IMR-90 (cell line): ENCODE results near the gene PRPF40A. TPM values are rescaled to one million over a fixed set of nuclear protein-coding genes. Genes with fewer than 3 reads are reported as not detected.

ENCODE experiments used
- ATAC-seq: fragments of 200-7000 bp; cut with Tn5 transposase; 2 replicates; pipeline ENCODE4 v1.9.1; 2020; ENCODE audit warnings: low read depth, mild to moderate bottlenecking, moderate library complexity
- BruUV-seq: library from RNA; stranded (reverse); fragments of 400-500 nt; replicated peaks from 2 replicates; lab custom pipeline; 2021; lab: Mats Ljungman, UMichigan
- CTCF ChIA-PET: fragments of 300-600 bp; formaldehyde crosslinking; extraction: SDS; loops from one replicate; lab custom pipeline; 2021; ENCODE audit warnings: antibody characterized with exemption; lab: Yijun Ruan, JAX
- POLR2A ChIA-PET: fragments of 300-600 bp; sonication (Branson Sonifier 250); formaldehyde crosslinking; loops from one replicate; lab custom pipeline; 2022; ENCODE audit warnings: antibody characterized with exemption; ENCODE audit not compliant: unreplicated experiment; lab: Charles Lee
- DNase-seq: peaks from one replicate; pipeline ENCODE4 v3.0.0; 2013
- H2AFZ ChIP-seq: replicated peaks from 2 replicates; pipeline ENCODE3; 2013; ENCODE audit warnings: low read length, mild to moderate bottlenecking; ENCODE audit not compliant: poor library complexity
- H2AK5ac ChIP-seq: 2 replicates; pipeline ENCODE4 v1.6.1; 2013; ENCODE audit warnings: low read depth, low read length, inconsistent platforms
- H2AK9ac ChIP-seq: replicated peaks from 2 replicates; pipeline ENCODE3; 2013; ENCODE audit warnings: mild to moderate bottlenecking, low read depth, low read length, moderate library complexity; ENCODE audit not compliant: poor library complexity
- H2BK120ac ChIP-seq: 2 replicates; pipeline ENCODE4 v1.6.1; 2013; ENCODE audit warnings: low read depth, low read length, inconsistent platforms
- H2BK15ac ChIP-seq: 3 replicates; pipeline ENCODE4 v1.6.1; 2013; ENCODE audit warnings: low read depth, low read length, inconsistent platforms
- H2BK20ac ChIP-seq: 2 replicates; pipeline ENCODE4 v1.6.1; 2013; ENCODE audit warnings: low read depth, mild to moderate bottlenecking, inconsistent platforms, low read length, moderate library complexity
- H2BK5ac ChIP-seq: 2 replicates; pipeline ENCODE4 v1.6.1; 2013; ENCODE audit warnings: mild to moderate bottlenecking, low read depth, low read length, inconsistent platforms; ENCODE audit not compliant: poor library complexity, severe bottlenecking
- H3K14ac ChIP-seq: replicated peaks from 2 replicates; pipeline ENCODE4 v1.6.1; 2013; ENCODE audit warnings: low read depth, low read length, inconsistent platforms
- H3K18ac ChIP-seq: 2 replicates; pipeline ENCODE4 v1.6.1; 2013; ENCODE audit warnings: low read depth, low read length, control low read depth
- H3K23ac ChIP-seq: 2 replicates; pipeline ENCODE4 v1.6.1; 2013; ENCODE audit warnings: low read depth, low read length, inconsistent platforms
- H3K27ac ChIP-seq: 2 replicates; pipeline ENCODE4 v1.5.1; 2013; ENCODE audit warnings: mild to moderate bottlenecking, control low read depth, low read length; ENCODE audit not compliant: insufficient read depth
- H3K27me3 ChIP-seq: 2 replicates; pipeline ENCODE4 v1.6.1; 2013; ENCODE audit warnings: low read length; ENCODE audit not compliant: control insufficient read depth, insufficient read depth
- H3K36me3 ChIP-seq: 2 replicates; pipeline ENCODE4 v1.6.1; 2013; ENCODE audit warnings: low read length, mixed read lengths; ENCODE audit not compliant: control insufficient read depth, insufficient read depth
- H3K4ac ChIP-seq: 2 replicates; pipeline ENCODE4 v1.6.1; 2013; ENCODE audit warnings: low read depth, low read length, inconsistent platforms
- H3K4me1 ChIP-seq: 2 replicates; pipeline ENCODE4 v1.6.1; 2013; ENCODE audit warnings: low read length, mixed read lengths; ENCODE audit not compliant: control insufficient read depth, insufficient read depth
- H3K4me2 ChIP-seq: 2 replicates; pipeline ENCODE4 v1.6.1; 2013; ENCODE audit warnings: low read depth, mild to moderate bottlenecking, control low read depth, low read length, moderate library complexity
- H3K4me3 ChIP-seq: 2 replicates; pipeline ENCODE4 v1.5.1; 2013; ENCODE audit warnings: low read depth, mild to moderate bottlenecking, control low read depth, low read length, moderate library complexity; ENCODE audit not compliant: insufficient read depth
- H3K56ac ChIP-seq: 2 replicates; pipeline ENCODE4 v1.6.1; 2013; ENCODE audit warnings: low read length, inconsistent platforms; ENCODE audit not compliant: insufficient read depth; ENCODE audit errors: extremely low read depth
- H3K79me1 ChIP-seq, 2 experiments: 2 replicates each; pipeline ENCODE4 v1.6.1; 2013; ENCODE audit warnings: low read length in 2 of 2, inconsistent platforms in 1 of 2, low read depth in 1 of 2
- H3K9ac ChIP-seq: 2 replicates; pipeline ENCODE4 v1.6.1; 2013; ENCODE audit warnings: low read depth, low read length, control low read depth
- H3K9me1 ChIP-seq: 2 replicates; pipeline ENCODE4 v1.6.1; 2013; ENCODE audit warnings: low read length, inconsistent platforms; ENCODE audit not compliant: insufficient read depth
- H3K9me3 ChIP-seq: 2 replicates; pipeline ENCODE4 v1.6.1; 2013; ENCODE audit warnings: low read length; ENCODE audit not compliant: control insufficient read depth, insufficient read depth
- H4K20me1 ChIP-seq: 2 replicates; pipeline ENCODE4 v1.6.1; 2013; ENCODE audit warnings: low read length, inconsistent platforms; ENCODE audit not compliant: insufficient read depth
- H4K5ac ChIP-seq: 2 replicates; pipeline ENCODE4 v1.6.1; 2013; ENCODE audit warnings: mild to moderate bottlenecking, low read depth, low read length, control low read depth
- H4K8ac ChIP-seq, 2 experiments: 2 replicates each; pipeline ENCODE4 v1.6.1; 2013; ENCODE audit warnings: low read depth in 2 of 2, low read length in 2 of 2, control low read depth in 1 of 2, inconsistent platforms in 1 of 2
- H4K91ac ChIP-seq: 2 replicates; pipeline ENCODE4 v1.6.1; 2013; ENCODE audit warnings: low read depth, low read length, inconsistent platforms; ENCODE audit not compliant: insufficient read depth
- BHLHE40 ChIP-seq: fragments of 150-350 bp; IDR thresholded peaks from 2 replicates; pipeline ENCODE4 v1.6.1; 2016; ENCODE audit warnings: mild to moderate bottlenecking, low read depth, low read length
- CEBPB ChIP-seq: IDR thresholded peaks from 2 replicates; pipeline ENCODE4 v1.6.1; 2012; ENCODE audit warnings: low read depth, low read length, improper control_type of control experiment
- CHD1 ChIP-seq: IDR thresholded peaks from 2 replicates; pipeline ENCODE4 v1.6.1; 2012; ENCODE audit warnings: low read depth, low read length, improper control_type of control experiment
- CTCF ChIP-seq: conservative IDR thresholded peaks from 2 replicates; pipeline ENCODE4 v1.5.1; 2012; ENCODE audit warnings: mild to moderate bottlenecking, low read depth, low read length, improper control_type of control experiment
- ELK1 ChIP-seq: fragments of 150-350 bp; IDR thresholded peaks from 2 replicates; pipeline ENCODE4 v1.6.1; 2016; ENCODE audit warnings: low read depth, mild to moderate bottlenecking, low read length, moderate library complexity, borderline replicate concordance
- FOS ChIP-seq: fragments of 150-350 bp; IDR thresholded peaks from 2 replicates; pipeline ENCODE4 v1.6.1; 2016; ENCODE audit warnings: low read depth, low read length
- MAFK ChIP-seq: IDR thresholded peaks from 2 replicates; pipeline ENCODE4 v1.6.1; 2012; ENCODE audit warnings: low read depth, low read length, improper control_type of control experiment
- MAZ ChIP-seq: IDR thresholded peaks from 2 replicates; pipeline ENCODE4 v1.6.1; 2012; ENCODE audit warnings: low read depth, mild to moderate bottlenecking, low read length, improper control_type of control experiment, moderate library complexity, borderline replicate concordance
- MXI1 ChIP-seq: IDR thresholded peaks from 2 replicates; pipeline ENCODE4 v1.6.1; 2012; ENCODE audit warnings: low read depth, mild to moderate bottlenecking, low read length, moderate library complexity, borderline replicate concordance
- NFE2L2 ChIP-seq: fragments of 150-350 bp; IDR thresholded peaks from 2 replicates; pipeline ENCODE4 v1.6.1; 2016; ENCODE audit warnings: low read depth, mild to moderate bottlenecking, low read length
- POLR2A ChIP-seq: IDR thresholded peaks from 2 replicates; pipeline ENCODE4 v1.6.1; 2012; ENCODE audit warnings: mild to moderate bottlenecking, low read depth, low read length
- RAD21 ChIP-seq: IDR thresholded peaks from 2 replicates; pipeline ENCODE4 v1.6.1; 2012; ENCODE audit warnings: low read length, improper control_type of control experiment
- RCOR1 ChIP-seq: IDR thresholded peaks from 2 replicates; pipeline ENCODE4 v1.6.1; 2012; ENCODE audit warnings: mild to moderate bottlenecking, low read length, improper control_type of control experiment; ENCODE audit not compliant: insufficient replicate concordance
- RFX5 ChIP-seq: IDR thresholded peaks from 2 replicates; pipeline ENCODE4 v1.8.0; 2012; ENCODE audit warnings: low read depth, mild to moderate bottlenecking, low read length, moderate library complexity
- SMC3 ChIP-seq: fragments of 150-350 bp; IDR thresholded peaks from 2 replicates; pipeline ENCODE4 v1.6.1; 2016; ENCODE audit warnings: low read depth, mild to moderate bottlenecking, antibody characterized with exemption, low read length, moderate library complexity
- USF2 ChIP-seq: fragments of 150-350 bp; IDR thresholded peaks from 2 replicates; pipeline ENCODE4 v1.6.1; 2017; ENCODE audit warnings: mild to moderate bottlenecking, antibody characterized with exemption, low read length, low read depth
- WGBS, 2 experiments: methylation state at CpG; one replicate each; pipeline versions ENCODE4 v1.1.5 to v1.1.7; 2013; ENCODE audit warnings: missing lambda C conversion rate in 2 of 2; ENCODE audit not compliant: insufficient read length in 1 of 2; ENCODE audit errors: extremely low coverage in 2 of 2; 5-methylcytosine and 5-hydroxymethylcytosine counted together
- dilution Hi-C: fragments of 300-500 bp; cut with HindIII; formaldehyde crosslinking; loops from one replicate; pipeline ENCODE4 v1.14.3; 2018; ENCODE audit warnings: low sequenced_read_pairs; ENCODE audit not compliant: unreplicated experiment
- in situ Hi-C: fragments of 300-500 bp; cut with MboI; formaldehyde crosslinking; loops from 3 replicates; pipeline ENCODE4 v1.14.3; 2019; ENCODE audit warnings: low sequenced_read_pairs, inconsistent platforms, mixed read lengths
- intact Hi-C: fragments of 100-400 bp; cut with micrococcal nuclease; formaldehyde crosslinking; loops from 2 replicates; pipeline ENCODE4 v1.10.0; 2022
- polyA plus RNA-seq, 3 experiments: library from polyadenylated mRNA; depleted of rRNA; stranded (reverse); fragments of >200 nt; gene quantifications; 2 replicates each; pipeline ENCODE4 v1.2.3, GENCODE V29; 2012; ENCODE audit warnings: low replicate concordance in 1 of 3
- total RNA-seq: library from RNA; depleted of rRNA; stranded (reverse); fragments of >200 nt; gene quantifications from 2 replicates; pipeline ENCODE4 v1.2.3, GENCODE V29; 2012

PRPF40A gene
- total and polyA plus RNA-seq, 2 of the 4 experiments (the other 2 are of a cell fraction) = 49.1 to 150 TPM

GRCh38 chr2:152606941-152607340, 110.3 kb downstream of the PRPF40A start:
- H2BK5ac ChIP-seq = no peak overlapping the region
- H4K8ac ChIP-seq = no peak overlapping the region
- H2BK120ac ChIP-seq = no peak overlapping the region
- ATAC-seq (no peak), DNase-seq (no peak)
- no CpG with 5 or more reads among the region's 2 CpGs for WGBS, 2 experiments
- in situ Hi-C loops (no loop called here), dilution Hi-C loops (no loop called here), intact Hi-C loops (no loop called here)
- H2AK9ac ChIP-seq = no peak overlapping the region
- no peak overlapping the region for H3K4ac ChIP-seq
- POLR2A ChIA-PET = interaction anchor here (0.6 kb wide), 2 partner anchors 8 to 185 kb away, joined by 7 to 11 read pairs; no protein-coding TSS in a partner anchor
- peaks cover 3% of the 10 kb centered on the region; the same call in 1 of the 2 replicates for H3K9me1 ChIP-seq
- TF ChIP-seq MXI1 = no peak
- no peak for TF ChIP-seq ELK1
- TF ChIP-seq RAD21 = no peak
- no peak for TF ChIP-seq CHD1
- no peak for TF ChIP-seq MAFK
- no peak for TF ChIP-seq CEBPB
- no peak for TF ChIP-seq FOS
- TF ChIP-seq RFX5 = no peak
- TF ChIP-seq POLR2A = no peak
- no peak for TF ChIP-seq RCOR1
- no peak for TF ChIP-seq USF2
- TF ChIP-seq CTCF = no peak
- no peak for TF ChIP-seq MAZ
- no peak for TF ChIP-seq NFE2L2
- TF ChIP-seq SMC3 = no peak
- no peak for TF ChIP-seq BHLHE40
- no peak overlapping the region for H3K56ac ChIP-seq
- CTCF ChIA-PET = interaction anchor here (0.6 to 0.7 kb wide), 2 partner anchors 276 to 384 kb away, joined by 3 read pairs; no protein-coding TSS in a partner anchor
- no peak overlapping the region for H4K91ac ChIP-seq
- H3K4me1 ChIP-seq = peaks cover 2% of the 10 kb centered on the region; the same call in 1 of the 2 replicates
- no peak overlapping the region for H3K18ac ChIP-seq
- no peak overlapping the region for H2AFZ ChIP-seq
- H3K36me3 ChIP-seq = no peaks in the 10 kb centered on the region; the same call in 1 of the 2 replicates
- no peak overlapping the region for H2AK5ac ChIP-seq
- no TSS peak for BruUV-seq
- no peak overlapping the region for H3K27ac ChIP-seq
- no peak overlapping the region for H4K5ac ChIP-seq
- no peak overlapping the region for H2BK20ac ChIP-seq
- H3K4me2 ChIP-seq = no peak overlapping the region
- H3K79me1 ChIP-seq = no peaks in the 10 kb centered on the region
- no peak overlapping the region for H3K14ac ChIP-seq
- H4K20me1 ChIP-seq = no peaks in the 10 kb centered on the region
- H3K9me3 ChIP-seq = no peaks in the 10 kb centered on the region
- H2BK15ac ChIP-seq = no peak overlapping the region
- H3K27me3 ChIP-seq = no peaks in the 10 kb centered on the region
- no peak overlapping the region for H3K4me3 ChIP-seq
- no peak overlapping the region for H3K9ac ChIP-seq
- H3K23ac ChIP-seq = no peak overlapping the region
